ENCODE measurements around the gene OTOF.

OTOF gene

GRCh38 chr2:26444236-26444635, 33.7 kb downstream of the OTOF start:
- DNase-seq, result no peak

- no peak for DNase-seq
Measured at GRCh38 chr2:26442707-26443106, 35.2 kb downstream of the OTOF start.

DNA sequence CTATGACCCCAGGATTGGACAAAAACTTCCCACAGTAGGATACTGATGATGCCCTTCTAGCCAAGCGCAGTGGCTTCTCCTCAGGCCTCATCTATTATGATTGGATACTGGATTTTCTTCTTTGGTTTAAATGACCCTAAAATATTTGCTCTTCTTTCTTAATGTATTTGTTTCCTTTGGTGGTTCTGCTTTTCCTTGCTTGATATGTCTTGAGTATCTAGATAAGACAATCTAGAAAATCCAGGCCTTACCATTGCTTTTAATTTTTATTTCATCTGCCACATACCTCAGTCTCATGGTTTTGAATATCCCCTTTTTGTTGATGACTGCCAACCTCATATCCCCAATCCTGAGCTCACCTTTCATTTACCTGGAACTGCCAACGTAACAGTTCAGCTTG, 35.6 kb downstream of the OTOF start:
- DNase-seq, result no peak

- no peak for DNase-seq
Measured at GRCh38 chr2:26438926-26439325, 39.0 kb downstream of the OTOF start.

DNA sequence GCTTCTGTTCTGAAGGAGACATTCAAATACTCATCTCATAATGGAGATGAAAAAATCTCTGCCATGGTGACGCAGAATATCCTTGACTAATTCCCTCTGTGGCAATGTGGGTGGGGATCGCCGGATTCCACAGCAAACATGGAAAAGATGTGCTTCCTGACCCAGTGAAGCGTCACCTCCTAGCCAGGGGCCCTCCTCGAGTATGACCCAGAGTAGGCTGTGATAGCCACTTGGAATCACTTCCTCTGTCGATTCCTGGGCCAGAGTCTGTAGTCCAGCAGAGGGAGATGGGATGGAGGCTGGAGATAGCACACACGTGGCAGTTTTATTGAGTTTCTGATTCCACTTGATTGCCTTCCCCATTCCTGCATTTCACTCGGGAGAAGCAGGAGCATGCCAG, 39.4 kb downstream of the OTOF start:
- no peak for DNase-seq

DNA sequence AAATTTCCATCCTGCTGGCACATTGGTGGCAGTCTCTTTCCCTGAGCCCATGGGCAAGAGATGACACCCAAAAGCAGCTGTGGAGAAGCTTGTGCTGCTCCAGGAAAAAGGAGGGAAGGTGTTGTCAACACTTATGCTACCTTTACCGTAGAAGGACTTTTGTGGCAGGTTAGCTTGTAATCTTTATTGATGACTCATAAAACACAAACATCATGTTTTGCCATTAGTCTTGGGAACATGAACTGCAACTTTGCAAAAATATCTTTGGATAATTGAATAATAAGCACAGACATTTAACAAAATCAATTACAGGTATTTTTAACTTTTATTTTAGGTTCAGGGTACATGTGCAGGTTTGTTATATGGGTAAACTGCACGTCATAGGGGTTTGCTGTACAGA, 42.8 kb downstream of the OTOF start:
- no peak for DNase-seq

- DNase-seq, result no peak
Measured at GRCh38 chr2:26432859-26433258, 45.1 kb downstream of the OTOF start.

DNA sequence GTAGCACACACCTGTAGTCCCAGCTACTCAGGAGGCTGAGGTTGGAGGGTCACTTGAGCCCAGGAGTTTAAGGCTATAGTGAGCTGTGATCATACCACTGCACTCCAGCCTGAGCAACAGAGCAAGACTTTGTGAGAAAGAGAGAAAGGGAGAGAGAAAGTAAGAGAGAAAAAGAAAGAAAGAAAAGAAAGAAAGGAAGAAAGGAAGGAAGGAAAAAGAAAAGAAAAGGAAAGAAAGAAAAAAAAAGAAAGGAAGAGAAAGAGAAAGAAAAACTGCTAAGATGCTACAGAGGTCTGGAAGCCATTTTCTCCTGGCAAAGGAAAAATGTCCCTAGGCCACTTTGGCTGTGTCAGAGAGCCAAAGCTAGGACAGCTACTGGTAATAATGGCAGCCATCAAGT, 45.6 kb downstream of the OTOF start:
- DNase-seq, result no peak

DNA sequence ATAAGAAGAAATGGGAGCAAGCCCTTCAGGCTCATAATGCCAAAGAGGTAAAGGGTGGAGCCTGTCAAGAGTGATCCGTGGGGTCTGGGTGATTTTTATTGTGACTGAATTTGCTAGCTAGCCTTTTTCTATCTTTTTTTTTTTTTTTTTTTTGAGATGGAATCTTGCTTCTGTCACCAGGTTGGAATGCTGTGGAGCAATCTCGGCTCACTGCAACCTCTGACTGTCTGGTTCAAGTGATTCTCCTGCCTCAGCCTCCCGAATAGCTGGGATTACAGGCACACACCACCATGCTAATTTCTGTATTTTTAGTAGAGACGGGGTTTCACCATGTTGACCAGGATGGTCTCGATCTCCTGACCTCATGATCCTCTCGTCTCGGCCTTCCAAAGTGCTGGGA, 47.1 kb downstream of the OTOF start:
- no peak for DNase-seq

DNA sequence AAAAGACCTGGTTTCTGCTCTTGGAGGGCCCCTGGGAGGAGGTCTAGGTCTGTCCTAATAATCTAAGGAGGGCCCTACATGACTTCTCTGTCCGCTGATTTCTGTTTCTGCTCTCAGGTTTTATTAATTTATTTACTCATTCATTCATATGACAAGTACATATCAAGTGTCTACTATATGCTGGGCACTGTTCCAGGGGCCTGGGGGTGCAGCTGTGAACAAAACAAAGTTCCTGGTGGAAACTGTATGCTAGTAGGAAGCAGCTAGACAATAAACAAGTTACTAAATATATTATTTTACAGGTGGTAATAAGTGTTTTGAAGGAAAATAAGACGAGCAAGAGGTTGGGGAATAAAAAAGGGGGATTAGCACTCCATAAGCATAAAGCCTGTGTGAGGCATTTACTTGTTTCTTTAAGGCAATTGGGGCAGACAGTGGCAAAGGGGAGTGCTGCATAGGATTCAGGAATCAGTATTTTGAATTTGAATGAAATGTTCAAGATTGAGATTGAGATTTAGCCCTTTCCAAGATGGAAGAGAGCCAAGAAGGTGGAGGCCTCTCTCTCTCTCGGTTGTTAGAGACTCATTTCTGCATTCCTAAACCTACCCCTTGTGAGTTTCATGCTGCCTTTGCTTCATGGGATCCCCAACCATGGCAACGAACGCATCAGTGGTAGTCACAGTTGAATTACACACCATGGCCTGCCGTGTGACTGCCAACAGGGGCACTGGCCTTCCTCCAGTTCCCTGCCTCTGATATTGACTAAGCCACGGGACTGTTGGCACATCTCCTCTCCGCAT, 47.9 kb downstream of the OTOF start:
- DNase-seq, result no peak

DNA sequence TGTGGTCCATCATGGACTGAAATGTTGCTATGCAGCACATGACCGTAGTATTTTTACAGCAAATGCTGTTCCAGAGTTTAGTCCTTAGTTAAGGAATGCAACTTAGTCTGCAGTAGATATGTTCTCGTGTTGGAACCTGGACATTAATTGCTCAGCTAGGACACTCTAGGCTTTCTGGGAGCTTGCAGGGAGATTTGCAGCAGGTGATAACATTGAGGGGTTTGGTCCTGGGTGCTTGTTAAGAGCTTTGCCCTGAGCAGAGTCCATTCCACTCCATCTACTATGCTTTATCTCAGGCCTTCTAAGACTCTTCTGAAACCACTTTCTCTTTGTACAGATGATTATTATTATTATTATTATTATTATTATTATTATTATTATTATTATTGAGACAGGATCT, 49.1 kb downstream of the OTOF start:
- DNase-seq, result no peak

DNA sequence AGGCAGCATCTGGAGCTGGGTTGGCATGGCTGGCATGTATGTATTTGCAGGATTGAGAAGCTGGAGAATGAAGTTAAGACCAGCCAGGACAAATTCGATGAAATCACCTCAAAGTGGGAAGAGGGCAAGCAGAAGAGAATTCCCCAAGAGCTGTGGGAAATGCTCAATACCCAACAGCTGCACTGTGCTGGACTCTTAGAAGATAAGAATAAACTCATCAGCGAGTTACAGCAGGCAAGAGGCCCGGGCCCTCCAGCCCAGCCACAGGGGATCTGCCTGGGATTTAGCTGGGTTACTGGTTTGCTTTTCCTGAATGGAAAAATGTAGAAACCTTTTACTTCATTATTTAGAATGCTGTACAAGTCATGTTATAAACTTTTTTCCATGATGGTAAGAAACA, 53.7 kb downstream of the OTOF start:
- DNase-seq, result no peak

DNA sequence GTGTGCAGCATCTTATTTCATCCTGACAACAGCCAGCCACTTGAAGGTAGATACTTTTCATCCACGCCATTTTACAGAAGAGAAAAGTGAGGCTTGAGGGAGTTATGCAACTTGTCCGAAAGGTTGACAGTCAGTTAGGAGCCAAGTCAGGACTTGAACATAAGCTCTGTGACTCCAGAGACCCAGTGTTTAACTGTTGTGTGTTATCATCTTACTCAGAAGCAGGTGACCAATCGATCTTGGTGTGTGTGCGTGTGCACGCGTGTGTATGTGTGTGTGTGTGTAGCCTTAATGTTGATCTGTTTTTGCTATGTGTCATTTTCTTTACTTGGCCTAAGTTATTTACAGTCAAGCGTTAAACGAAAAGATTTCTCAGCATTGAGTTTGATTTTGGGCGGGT, 54.2 kb downstream of the OTOF start:
- DNase-seq, result no peak

GRCh38 chr2:26422947-26423629, 54.8 kb downstream of the OTOF start:
- no peak for DNase-seq

DNA sequence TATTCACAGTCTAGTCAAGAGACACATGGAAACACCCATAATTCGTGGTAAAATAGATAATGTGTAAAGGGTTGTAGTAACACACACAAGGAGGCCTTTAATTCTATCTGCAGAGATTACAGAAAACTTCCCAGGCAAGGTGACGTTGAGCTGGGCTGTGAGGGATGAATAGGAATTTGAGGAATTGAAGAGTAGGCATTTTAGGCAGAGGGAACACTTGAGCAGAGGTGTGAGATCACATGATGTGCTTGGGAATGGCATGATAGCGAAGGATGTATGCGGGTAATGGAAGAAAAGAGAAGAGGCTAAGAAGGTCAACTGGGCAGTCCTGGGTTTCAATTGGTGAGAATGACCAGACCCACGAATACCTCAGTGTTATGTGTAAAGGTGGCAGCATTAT, 56.0 kb downstream of the OTOF start:
- DNase-seq, result no peak

DNA sequence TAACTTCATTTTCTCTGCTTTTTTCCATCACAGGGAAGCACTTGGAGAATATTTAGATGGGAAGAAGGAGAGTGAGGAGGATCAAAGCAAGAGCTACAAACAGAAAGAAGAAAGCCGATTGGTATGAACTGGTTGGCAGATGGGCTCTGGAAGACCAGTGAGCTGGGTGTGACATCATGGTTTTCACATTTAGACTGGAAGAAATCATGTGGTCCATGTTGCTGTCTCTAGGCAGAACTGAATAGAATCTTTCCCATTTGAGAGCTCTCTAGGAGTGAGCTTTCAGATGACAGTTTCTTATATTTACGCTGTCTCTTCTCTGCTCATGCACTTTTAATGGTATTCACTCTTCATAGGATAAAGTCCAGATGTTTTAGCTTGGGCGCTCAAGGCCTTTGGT, 63.6 kb downstream of the OTOF start:
- no peak for DNase-seq

DNA sequence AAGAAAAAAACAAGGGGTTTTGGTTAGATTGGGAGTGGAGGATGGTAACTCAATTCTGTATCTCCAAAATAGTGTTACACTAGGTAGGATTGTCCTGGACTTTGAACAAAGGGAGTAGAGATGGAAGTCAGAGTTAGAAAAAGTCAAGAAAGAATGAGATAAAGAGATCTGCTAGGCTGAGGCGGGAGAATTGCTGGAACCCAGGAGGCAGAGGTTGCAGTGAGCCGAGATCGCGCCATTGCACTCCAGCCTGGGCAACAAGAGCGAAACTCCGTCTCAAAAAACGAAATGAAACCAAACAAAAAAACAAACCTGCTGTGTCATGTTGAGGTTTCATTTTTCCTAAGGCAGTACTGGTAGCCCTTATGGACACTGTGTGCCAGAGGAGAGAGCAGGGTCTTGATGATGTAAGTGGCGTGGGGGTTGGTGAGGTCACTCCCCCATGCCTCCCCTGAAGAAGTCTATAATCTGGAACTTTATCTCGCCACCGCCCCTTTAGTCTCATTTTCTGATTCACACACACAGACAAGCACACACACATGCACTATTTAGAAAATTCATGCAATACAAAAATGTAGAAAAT, 65.7 kb downstream of the OTOF start:
- no peak for DNase-seq

DNA sequence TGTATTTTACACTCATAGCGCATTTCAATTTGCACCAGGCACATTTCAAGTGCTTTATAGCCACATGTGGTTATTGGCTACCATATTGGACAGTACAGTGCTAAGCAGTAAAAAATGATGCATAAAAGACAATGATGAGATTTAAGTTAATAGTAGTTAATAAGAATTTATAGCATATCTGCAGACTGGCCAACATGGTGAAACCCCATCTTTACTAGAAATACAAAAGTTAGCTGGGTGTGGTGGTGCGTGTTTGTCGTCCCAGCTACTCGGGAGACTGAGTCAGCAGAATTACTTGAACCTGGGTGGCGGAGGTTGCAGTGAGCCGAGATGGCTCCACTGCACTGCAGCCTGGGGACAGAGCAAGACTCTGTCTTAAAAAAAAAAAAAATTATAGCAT, 66.5 kb downstream of the OTOF start:
- DNase-seq, result no peak

DNA sequence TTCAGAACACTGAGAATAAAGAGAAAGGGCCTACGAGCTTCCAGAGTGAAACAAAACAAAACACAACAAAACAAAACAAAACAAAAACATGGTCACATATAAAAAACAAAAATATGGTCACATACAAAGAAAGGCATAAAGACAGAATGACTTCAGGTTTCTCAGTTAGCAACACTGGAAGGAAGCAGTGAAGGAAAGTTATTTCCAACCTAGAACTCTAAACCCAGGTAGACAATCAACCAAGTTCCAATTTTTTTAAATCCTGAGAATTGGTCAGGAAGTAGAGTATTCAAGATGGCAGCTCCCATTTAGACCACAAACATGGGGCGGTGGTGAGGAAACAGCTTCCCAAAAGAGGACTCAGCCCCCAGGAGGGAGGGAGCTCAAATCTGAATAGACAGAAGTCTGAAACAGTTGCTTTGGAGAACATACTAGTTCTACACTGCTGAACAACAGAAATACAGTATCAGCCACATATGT, 67.1 kb downstream of the OTOF start:
- DNase-seq, result no peak

DNA sequence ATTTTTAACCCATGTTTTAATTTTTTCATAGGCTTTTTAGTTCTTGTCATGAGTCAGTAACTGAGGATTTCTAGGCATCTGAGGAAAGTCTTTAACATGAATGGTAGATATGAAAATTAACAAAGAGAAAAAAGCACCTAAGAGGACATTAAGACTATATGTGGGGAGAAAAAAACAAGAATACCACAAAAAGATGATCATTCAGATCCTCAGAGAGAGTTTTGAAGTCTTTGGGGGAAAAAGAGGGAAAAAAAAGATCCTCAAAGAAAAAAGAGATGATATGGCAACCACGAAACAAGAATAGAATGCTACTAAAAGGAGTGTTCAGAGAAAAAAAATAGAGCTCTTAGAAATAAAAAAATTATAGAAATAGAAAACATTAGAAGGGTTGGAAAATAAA, 68.1 kb downstream of the OTOF start:
- no peak for DNase-seq

DNA sequence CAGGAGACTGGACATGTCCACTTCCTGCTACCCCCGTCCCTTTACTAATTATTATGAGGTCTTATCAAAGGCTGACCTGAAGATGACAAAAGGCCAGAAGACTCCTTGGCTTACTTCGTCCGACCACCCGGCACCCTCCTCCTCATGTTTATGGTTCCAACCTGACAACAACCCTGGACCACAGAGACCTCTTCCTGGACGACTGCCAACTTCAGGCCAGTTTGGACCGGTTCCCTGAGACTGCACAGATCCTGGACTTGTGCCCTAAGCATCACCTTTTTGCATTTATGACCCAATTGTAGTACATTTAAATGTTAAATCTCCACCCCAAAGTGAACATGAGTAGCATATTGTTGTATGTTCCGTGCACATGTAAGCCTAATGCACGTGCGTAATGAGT, 70.4 kb downstream of the OTOF start:
- no peak for DNase-seq

Measured in left hindlimb (tissue), 1 donor.